ENCODE data around the gene SUV39H1.
"Not testable (repeated sequence)": the region's sequence is repeated elsewhere in the genome, so short reads cannot be mapped to it uniquely, and the experiment has no call there.

Gene SUV39H1

GRCh38 chrX:48688531-48689150 is 7.9 kb upstream of the SUV39H1 start:
- no peak for DNase-seq

GRCh38 chrX:48689208-48689920 is 7.2 kb upstream of the SUV39H1 start:
- DNase-seq, result no peak

GRCh38 chrX:48691746-48692145 is 4.8 kb upstream of the SUV39H1 start:
- DNase-seq, result not testable (repeated sequence)

- DNase-seq, result no peak
Measured at GRCh38 chrX:48694776-48695533, 1.6 kb upstream of the SUV39H1 start.

- no peak for DNase-seq
Measured at GRCh38 chrX:48695534-48695896, 1.0 kb upstream of the SUV39H1 start.

- no peak for DNase-seq
Measured at GRCh38 chrX:48695925-48696300, 621 bp upstream of the SUV39H1 start.

- DNase-seq, result peak in 1 of 2 experiments; percentile 7
Measured at GRCh38 chrX:48696909-48697727, 584 bp downstream of the SUV39H1 start.

GRCh38 chrX:48698306-48698705 is 1.8 kb downstream of the SUV39H1 start:
- no peak for DNase-seq

GRCh38 chrX:48700246-48700645 is 3.7 kb downstream of the SUV39H1 start:
- no peak for DNase-seq

GRCh38 chrX:48700951-48701653 is 4.6 kb downstream of the SUV39H1 start:
- DNase-seq, result no peak

- DNase-seq, result no peak
Measured at GRCh38 chrX:48702032-48702431, 5.5 kb downstream of the SUV39H1 start.

- DNase-seq, result no peak
Measured at GRCh38 chrX:48702716-48703115, 6.2 kb downstream of the SUV39H1 start.

GRCh38 chrX:48703228-48703627 is 6.7 kb downstream of the SUV39H1 start:
- no peak for DNase-seq

- DNase-seq, result no peak
Measured at GRCh38 chrX:48703642-48704481, 7.3 kb downstream of the SUV39H1 start.

GRCh38 chrX:48705871-48706270 is 9.3 kb downstream of the SUV39H1 start:
- DNase-seq, result no peak

- DNase-seq, result no peak
Measured at GRCh38 chrX:48709522-48710112, 13.1 kb downstream of the SUV39H1 start.

GRCh38 chrX:48711162-48711928 is 14.8 kb downstream of the SUV39H1 start:
- no peak for DNase-seq

GRCh38 chrX:48711929-48712505 is 15.5 kb downstream of the SUV39H1 start:
- no peak for DNase-seq

- DNase-seq, result no peak
Measured at GRCh38 chrX:48713847-48714246, 17.3 kb downstream of the SUV39H1 start.

- no peak for DNase-seq
Measured at GRCh38 chrX:48714573-48714972, 18.0 kb downstream of the SUV39H1 start.

Data from NCI-H187 (cell line).